Lung (tissue), 12 donors: ENCODE measurements around the gene RAB6C. TPM values are rescaled to one million over a fixed set of nuclear protein-coding genes. Genes with fewer than 3 reads are reported as not detected.
"Not testable (repeated sequence)": the region's sequence is repeated elsewhere in the genome, so short reads cannot be mapped to it uniquely, and the experiment has no call there.

Experiments used
- ATAC-seq: fragments of 200-7000 bp; cut with Tn5 transposase; one replicate; pipeline ENCODE4 v1.9.1; 2020; ENCODE audit warnings: moderate number of reproducible peaks; ENCODE audit not compliant: insufficient read depth, low FRiP score
- DNase-seq, 3 donors: peaks; one replicate each; pipeline ENCODE4 v3.0.0-alpha.2; 2013 to 2017
- H3K27ac ChIP-seq, 2 donors: one replicate each; pipeline ENCODE4 v1.5.1; 2013; ENCODE audit warnings: mild to moderate bottlenecking in 2 of 2, moderate library complexity in 2 of 2, control low read depth in 1 of 2, inconsistent platforms in 1 of 2, low read depth in 1 of 2, low read length in 1 of 2
- H3K27me3 ChIP-seq, 3 donors: one replicate each; pipeline ENCODE4 v1.5.1; 2013; ENCODE audit warnings: low read length in 2 of 3; ENCODE audit not compliant: control insufficient read depth in 3 of 3, insufficient read depth in 3 of 3
- H3K36me3 ChIP-seq, 4 donors: one replicate each; pipeline ENCODE4 v1.5.1; 2013; ENCODE audit warnings: low read length in 4 of 4, mild to moderate bottlenecking in 1 of 4, moderate library complexity in 1 of 4; ENCODE audit not compliant: control insufficient read depth in 4 of 4, insufficient read depth in 4 of 4
- H3K4me1 ChIP-seq, 5 donors: one replicate each; pipeline ENCODE4 v1.5.1; 2013; ENCODE audit warnings: low read length in 5 of 5, mild to moderate bottlenecking in 2 of 5, moderate library complexity in 1 of 5; ENCODE audit not compliant: control insufficient read depth in 5 of 5, insufficient read depth in 5 of 5
- H3K4me3 ChIP-seq: one replicate; pipeline ENCODE4 v1.5.1; 2013; ENCODE audit warnings: mild to moderate bottlenecking, control low read depth, moderate library complexity
- H3K9ac ChIP-seq, 2 donors: one replicate each; pipeline ENCODE4 v1.5.1; 2013; ENCODE audit warnings: low read length in 2 of 2, control low read depth in 1 of 2; ENCODE audit not compliant: insufficient read depth in 1 of 2
- H3K9me3 ChIP-seq, 4 donors: one replicate each; pipeline ENCODE4 v1.5.1; 2013; ENCODE audit warnings: low read length in 3 of 4, mild to moderate bottlenecking in 1 of 4, moderate library complexity in 1 of 4; ENCODE audit not compliant: control insufficient read depth in 4 of 4, insufficient read depth in 3 of 4
- whole genome bisulfite sequencing, 2 donors: extraction: QIAGEN DNeasy Blood & Tissue Kit; methylation state at CpG; one replicate each; pipeline ENCODE4 v1.1.7; 2013; 5-methylcytosine and 5-hydroxymethylcytosine counted together
- polyA plus RNA-seq, 2 donors: library from polyadenylated mRNA; stranded (reverse); fragments of 200-250 nt; gene quantifications; one replicate each; pipeline ENCODE4 v1.2.1, GENCODE V29; 2013
- total RNA-seq, 2 donors: library from RNA; depleted of rRNA in 1 of 2; stranded (reverse); fragments of >200 nt in 1 of 2; gene quantifications; one replicate each; pipeline ENCODE4 v1.2.1, GENCODE V29; 2014 to 2021
- TF ChIP-seq, protein P1 (sequence below): IDR thresholded peaks from 2 replicates; pipeline ENCODE4 v1.5.1; 2012; ENCODE audit warnings: mild to moderate bottlenecking; ENCODE audit errors: control extremely low read depth, extremely low read depth
- donor health status: control.
- donor health status: control.
- donor health status: Bipolar disorder and iron deficiency.
- donor health status: healthy.
- donor health status: DM: yes; HTN: yes; CAD: no.

RAB6C gene
- total and polyA plus RNA-seq, 4 donors, result 0.02 to 0.03 TPM; not detected in 2

DNA sequence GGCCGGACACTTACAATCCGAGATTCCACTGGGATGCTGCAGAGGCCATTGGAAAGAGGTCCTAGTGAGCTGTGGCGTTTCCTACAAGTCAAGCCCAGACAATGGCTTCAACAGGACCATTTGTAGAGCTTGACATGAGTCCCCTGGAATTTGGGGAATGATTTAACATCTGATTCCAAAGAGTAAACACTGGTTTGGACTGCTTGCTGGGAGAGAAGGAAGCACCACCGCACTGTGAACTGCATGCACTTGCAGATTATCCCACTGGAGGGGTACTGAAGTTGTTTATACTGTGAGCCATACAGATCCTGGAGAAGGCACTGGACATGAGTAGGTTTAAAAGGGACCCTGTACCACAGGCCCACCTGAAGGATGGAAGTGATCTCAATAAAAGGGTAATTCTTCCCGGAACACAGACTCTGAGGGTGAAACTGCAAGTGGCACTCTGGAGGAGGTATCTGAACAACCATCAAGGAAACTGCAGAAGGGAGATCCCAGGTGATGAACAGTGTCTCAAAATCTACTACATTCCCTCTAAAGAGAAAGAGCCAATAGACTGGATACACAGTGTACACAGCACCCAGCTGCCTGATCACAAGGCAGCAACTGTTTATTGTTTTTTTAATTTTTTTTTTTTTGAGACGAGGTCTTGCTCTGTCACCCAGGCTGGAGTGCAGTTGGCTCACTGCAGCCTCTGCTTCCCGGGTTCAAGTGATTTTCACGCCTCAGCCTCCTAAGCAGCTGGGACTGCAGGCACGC is 4.3 kb upstream of the RAB6C start:
- H3K9me3 ChIP-seq, result peaks cover 0 to 2% (median 0%) of the 10 kb centered on the region in 4 donors
- 76% methylated on average over 9 of the region's 9 CpGs for WGBS, 2 donors
- H3K4me3 ChIP-seq, result no peak overlapping the region
- no peaks in the 10 kb centered on the region for H3K36me3 ChIP-seq
- H3K27me3 ChIP-seq, result peaks cover 0 to 15% (median 15%) of the 10 kb centered on the region in 3 donors
- H3K9ac ChIP-seq, result no peak overlapping the region
- ATAC-seq (no peak), DNase-seq (no peak)
- H3K4me1 ChIP-seq, result peaks cover 0 to 2% (median 0%) of the 10 kb centered on the region in 5 donors
- TF ChIP-seq, protein P1, sequence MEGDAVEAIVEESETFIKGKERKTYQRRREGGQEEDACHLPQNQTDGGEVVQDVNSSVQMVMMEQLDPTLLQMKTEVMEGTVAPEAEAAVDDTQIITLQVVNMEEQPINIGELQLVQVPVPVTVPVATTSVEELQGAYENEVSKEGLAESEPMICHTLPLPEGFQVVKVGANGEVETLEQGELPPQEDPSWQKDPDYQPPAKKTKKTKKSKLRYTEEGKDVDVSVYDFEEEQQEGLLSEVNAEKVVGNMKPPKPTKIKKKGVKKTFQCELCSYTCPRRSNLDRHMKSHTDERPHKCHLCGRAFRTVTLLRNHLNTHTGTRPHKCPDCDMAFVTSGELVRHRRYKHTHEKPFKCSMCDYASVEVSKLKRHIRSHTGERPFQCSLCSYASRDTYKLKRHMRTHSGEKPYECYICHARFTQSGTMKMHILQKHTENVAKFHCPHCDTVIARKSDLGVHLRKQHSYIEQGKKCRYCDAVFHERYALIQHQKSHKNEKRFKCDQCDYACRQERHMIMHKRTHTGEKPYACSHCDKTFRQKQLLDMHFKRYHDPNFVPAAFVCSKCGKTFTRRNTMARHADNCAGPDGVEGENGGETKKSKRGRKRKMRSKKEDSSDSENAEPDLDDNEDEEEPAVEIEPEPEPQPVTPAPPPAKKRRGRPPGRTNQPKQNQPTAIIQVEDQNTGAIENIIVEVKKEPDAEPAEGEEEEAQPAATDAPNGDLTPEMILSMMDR, result no peak
- no peak overlapping the region for H3K27ac ChIP-seq

DNA sequence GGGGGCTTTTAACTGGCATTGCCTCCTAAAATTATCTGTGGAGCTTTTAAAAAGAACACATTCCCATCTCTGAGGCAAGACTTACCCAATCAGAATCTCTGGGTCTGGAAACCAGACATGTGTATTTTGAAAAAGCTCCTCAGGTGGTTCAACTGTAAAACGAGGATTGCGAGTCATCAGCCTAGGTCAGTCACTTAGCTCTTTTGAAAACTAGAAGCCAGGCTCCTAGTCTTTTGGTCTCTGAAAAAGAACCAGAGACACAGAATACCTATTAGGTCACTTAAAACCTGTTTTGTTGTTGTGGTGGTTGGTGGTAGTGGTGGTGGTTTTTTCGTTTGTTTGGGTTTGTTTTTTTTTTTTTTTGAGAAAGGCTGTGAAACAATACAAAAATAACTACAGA is 2.5 kb upstream of the RAB6C start:
- H3K27me3 ChIP-seq, result peaks cover 0 to 23% (median 19%) of the 10 kb centered on the region in 3 donors
- not testable (repeated sequence) for H3K4me3 ChIP-seq, ATAC-seq, DNase-seq, H3K4me1 ChIP-seq, H3K27ac ChIP-seq, H3K36me3 ChIP-seq, H3K9ac ChIP-seq, H3K9me3 ChIP-seq
- WGBS, 2 donors, result 74 to 79% methylated on average over 3 of the region's 3 CpGs

DNA sequence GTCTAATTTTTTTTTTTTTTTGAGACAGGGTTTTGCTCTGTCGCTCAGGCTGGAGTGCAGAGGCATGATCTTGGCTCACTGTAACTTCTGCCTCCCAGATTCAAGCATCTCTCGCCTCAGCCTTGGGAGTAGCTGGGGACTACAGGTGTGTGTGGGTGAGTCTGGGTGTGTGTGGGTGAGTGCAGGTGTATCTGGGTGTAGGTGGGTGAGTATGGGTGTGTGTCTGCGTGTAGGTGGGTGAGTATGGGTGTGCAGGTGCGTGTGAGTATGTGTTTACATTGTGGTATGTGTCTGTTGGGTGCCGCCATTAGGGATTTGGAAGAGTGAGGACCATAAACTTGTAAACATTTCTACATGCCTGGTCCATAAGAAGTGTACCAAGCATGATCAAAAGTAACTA is 1.5 kb upstream of the RAB6C start:
- peaks cover 0 to 20% (median 19%) of the 10 kb centered on the region in 3 donors for H3K27me3 ChIP-seq
- TF ChIP-seq, protein P1, result no peak
- H3K9ac ChIP-seq, result no peak overlapping the region
- 85 to 86% methylated on average over 5 of the region's 5 CpGs for WGBS, 2 donors
- H3K9me3 ChIP-seq, result peaks cover 0 to 2% (median 0%) of the 10 kb centered on the region in 4 donors
- DNase-seq (no peak), ATAC-seq (no peak)
- H3K4me1 ChIP-seq, result peaks cover 0 to 2% (median 0%) of the 10 kb centered on the region in 5 donors
- no peak overlapping the region for H3K4me3 ChIP-seq
- no peak overlapping the region for H3K27ac ChIP-seq
- H3K36me3 ChIP-seq, result no peaks in the 10 kb centered on the region

DNA sequence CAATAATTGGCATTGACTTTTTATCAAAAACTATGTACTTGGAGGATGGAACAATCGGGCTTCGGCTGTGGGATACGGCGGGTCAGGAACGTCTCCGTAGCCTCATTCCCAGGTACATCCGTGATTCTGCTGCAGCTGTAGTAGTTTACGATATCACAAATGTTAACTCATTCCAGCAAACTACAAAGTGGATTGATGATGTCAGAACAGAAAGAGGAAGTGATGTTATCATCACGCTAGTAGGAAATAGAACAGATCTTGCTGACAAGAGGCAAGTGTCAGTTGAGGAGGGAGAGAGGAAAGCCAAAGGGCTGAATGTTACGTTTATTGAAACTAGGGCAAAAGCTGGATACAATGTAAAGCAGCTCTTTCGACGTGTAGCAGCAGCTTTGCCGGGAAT is 780 bp downstream of the RAB6C start:
- ATAC-seq, result peak; percentile 51
- peaks cover 0 to 29% (median 19%) of the 10 kb centered on the region in 3 donors for H3K27me3 ChIP-seq
- H3K4me1 ChIP-seq, H3K27ac ChIP-seq, H3K36me3 ChIP-seq, H3K9me3 ChIP-seq, H3K9ac ChIP-seq, H3K4me3 ChIP-seq: not testable (repeated sequence)
- 3 to 4% methylated on average over 3 of the region's 13 CpGs for WGBS, 2 donors
- DNase-seq, result peak in 2 of 3 donors; percentile 7

DNA sequence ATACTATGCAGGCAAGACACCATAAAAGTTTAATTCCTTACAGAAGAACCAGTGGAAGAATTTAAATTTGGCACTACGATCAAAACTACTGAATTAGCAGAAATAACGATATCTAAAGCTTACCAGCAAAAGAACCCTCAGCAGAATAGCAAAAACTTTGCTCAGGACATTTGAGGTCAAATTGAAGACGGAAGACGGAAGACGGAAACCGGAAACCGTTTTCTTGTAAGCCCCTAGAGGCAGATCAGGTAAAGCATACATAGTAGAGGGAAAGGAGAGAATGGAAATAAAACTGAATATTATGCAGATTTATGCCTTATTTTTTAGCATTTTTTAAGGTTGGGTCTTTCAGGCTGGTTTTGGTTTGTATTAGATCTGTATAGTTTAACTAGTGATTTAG is 2.2 kb downstream of the RAB6C start:
- DNase-seq, H3K36me3 ChIP-seq, H3K9me3 ChIP-seq, H3K9ac ChIP-seq, H3K4me1 ChIP-seq, ATAC-seq, H3K27ac ChIP-seq, H3K4me3 ChIP-seq: not testable (repeated sequence)
- 54 to 67% methylated on average over 7 of the region's 7 CpGs for WGBS, 2 donors
- H3K27me3 ChIP-seq, result peaks cover 0 to 29% (median 19%) of the 10 kb centered on the region in 3 donors
